GM11168 (cell line): Measurements from ENCODE around the gene LRP2.

Source experiments
- in situ Hi-C: fragments of 300-500 bp; cut with MboI; formaldehyde crosslinking; loops from one replicate; pipeline ENCODE4 v1.12.0; 2022; ENCODE audit warnings: low sequenced_read_pairs; ENCODE audit not compliant: unreplicated experiment

Gene LRP2

DNA sequence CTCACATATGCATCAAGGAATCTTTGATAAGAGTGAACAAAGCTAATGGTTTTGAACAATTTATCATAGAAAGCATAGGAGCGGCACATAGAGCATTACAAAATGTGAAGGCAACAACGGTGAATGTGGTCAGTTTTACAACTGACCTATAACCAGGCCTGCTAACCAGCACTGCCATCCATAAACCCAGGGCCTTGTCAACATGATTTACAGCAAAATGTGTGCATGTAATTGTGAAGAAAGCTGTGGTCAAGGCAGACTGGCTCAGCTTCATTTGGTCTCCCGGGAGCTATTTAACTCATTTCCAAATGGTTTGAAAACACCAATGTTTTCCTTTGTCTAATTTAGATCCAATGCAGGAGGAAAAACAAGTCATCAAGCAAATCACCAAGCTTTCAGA lies 173.2 kb downstream of the LRP2 start:
- in situ Hi-C loops: no loop called here

DNA sequence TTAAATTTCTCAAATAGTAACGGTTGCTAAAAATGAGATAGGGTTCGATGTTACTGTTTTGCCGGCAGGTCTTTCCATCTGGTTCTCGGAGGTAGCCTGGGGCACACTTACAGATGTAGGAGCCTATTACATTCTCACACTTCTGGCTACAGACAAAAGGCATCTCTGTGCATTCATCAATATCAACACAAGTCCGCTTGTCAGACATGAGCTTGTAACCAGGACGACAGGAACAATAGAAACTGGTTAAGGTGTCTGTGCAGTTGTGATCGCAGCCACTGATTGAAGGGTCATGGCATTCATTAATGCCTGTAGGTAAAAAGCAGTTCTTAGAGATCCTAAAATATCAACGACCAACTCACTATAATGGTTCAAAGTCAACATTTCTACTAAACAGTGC lies 176.6 kb downstream of the LRP2 start:
- in situ Hi-C loops: no loop called here

DNA sequence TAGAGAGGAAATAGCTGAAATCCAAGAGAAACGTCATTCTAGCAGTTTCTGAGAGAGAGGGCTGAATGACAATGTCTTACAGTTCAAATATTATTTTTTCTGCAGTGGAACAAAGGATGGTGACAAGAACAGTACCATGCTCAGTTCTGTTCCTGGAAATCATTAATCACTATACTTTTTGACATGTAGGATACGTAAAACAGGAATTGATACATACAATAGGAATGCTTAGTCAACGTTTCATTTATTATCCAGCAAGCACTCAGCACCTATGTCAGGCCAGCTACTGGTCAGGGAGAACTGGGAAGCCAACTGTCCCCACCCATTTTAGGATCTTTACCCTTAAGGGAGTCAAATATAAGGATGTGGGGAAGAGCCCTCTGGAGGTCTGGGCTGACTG lies 178.3 kb downstream of the LRP2 start:
- in situ Hi-C loops: no loop called here

DNA sequence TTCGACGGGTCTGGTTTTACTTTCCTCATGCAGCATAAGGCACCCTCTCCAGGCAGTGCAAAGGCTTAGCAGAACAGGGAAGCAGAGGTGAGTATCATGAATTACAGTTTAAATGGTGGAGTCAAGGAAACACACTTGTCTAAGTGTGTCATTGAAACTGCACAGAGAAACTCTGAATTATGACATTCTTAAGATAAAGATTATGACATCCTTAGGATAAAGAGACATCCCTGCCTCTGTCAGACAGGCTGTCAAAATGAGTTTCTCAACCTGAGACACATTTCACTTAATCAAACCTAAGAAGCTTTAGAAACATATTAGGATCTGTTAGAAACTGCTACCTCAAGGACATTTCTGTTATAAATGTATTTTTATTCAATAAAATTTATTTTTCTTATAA lies 179.8 kb downstream of the LRP2 start:
- in situ Hi-C loops: no loop called here

DNA sequence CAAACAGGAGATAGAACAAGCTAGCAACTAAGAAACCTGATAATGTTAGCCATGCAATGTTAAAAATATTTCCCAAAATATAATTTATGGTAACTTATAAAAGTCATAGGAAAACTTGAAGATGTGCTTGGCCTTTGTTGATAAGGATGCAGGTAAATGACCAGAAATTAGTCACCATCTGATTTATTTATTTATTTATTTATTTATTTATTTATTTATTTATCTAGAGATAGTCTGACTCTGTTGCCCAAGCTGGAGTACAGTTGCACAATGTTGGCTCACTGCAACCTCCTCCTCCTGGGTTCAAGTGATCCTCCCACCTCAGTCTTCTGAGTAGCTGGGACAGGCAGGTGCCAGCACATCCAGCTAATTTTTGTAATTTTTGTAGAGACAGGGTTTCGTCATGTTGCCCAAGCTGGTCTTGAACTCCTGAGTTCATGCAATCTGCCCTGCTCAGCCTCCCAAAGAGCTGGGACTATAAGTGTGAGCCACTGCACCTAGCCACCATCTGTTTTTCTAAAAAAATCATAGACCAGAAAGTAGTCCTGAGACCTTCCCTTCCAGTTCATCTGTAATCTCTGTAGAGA lies 183.4 kb downstream of the LRP2 start:
- in situ Hi-C loops: no loop called here

DNA sequence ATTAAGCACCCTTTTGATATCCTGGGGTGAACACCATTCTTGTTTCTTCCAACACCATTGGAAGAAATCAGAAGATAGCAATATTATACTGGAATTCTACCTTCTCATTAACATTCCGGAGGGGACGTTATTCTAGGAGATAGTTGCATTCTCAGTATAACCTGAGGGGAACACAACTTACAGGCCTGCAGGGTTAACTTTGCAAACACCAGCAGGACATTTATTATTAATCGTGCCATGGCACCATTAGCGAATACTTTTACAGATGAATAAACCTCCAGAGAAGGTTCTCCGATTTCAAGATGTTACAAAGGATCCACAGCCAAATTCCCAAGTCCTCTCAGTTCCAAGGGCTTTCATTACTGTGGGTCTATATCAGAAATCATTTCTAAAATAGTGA lies 184.0 kb downstream of the LRP2 start:
- in situ Hi-C loops: no loop called here

DNA sequence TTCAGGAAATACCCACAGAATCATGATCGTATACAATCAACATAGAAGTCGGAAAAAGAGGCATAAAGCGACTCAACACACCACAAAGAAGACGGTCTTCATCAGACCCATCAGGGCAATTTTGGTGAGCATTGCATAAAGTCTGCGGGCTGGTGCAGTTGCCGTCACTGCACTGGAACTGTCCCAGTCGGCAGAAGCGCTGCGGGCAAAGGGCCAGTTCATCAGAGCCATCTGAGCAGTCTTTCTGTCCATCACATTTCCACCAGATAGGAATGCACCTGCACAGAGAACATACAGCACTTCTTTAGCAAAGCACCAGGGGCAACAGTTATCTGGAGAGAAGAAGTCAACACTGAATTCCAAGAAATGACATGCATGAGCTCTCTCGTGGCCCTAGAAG lies 187.2 kb downstream of the LRP2 start:
- in situ Hi-C loops: no loop called here

DNA sequence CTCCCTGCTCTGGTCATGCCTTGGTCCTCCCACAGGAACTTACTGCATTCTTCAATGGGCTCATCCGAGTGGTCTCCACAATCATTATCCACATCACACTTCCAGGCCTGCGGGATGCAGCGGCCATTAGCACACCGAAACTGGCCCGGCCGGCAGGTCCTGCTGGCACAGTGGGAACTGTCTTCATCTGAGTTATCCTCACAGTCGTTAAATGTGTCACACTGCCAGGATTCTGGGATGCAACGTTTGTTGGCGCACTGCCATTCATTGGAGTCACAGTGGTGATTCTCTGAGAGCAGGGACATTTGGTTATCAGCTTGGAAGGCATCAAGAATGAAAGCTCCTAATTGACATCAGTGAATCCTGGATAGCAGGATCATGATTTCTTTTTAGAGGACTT lies 188.5 kb downstream of the LRP2 start:
- in situ Hi-C loops: no loop called here

DNA sequence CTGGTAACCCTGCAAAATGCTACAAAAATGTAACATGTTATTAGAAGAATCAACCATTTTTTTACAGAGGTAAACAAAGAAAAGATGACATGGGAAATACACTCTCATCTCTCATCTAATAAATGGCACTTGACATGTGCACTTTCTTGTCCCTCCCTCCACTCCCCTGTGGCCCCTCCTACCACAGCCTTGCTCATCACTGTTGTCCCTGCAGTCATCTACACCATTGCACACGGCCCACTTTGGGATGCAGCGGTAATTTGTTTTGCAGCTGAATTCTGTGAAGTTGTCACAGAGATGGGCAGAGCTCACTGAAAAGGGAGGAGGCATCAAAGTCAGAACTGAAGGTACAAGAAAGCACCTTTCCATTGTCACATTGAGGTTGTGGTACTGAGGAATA lies 189.4 kb downstream of the LRP2 start:
- in situ Hi-C loops: no loop called here

DNA sequence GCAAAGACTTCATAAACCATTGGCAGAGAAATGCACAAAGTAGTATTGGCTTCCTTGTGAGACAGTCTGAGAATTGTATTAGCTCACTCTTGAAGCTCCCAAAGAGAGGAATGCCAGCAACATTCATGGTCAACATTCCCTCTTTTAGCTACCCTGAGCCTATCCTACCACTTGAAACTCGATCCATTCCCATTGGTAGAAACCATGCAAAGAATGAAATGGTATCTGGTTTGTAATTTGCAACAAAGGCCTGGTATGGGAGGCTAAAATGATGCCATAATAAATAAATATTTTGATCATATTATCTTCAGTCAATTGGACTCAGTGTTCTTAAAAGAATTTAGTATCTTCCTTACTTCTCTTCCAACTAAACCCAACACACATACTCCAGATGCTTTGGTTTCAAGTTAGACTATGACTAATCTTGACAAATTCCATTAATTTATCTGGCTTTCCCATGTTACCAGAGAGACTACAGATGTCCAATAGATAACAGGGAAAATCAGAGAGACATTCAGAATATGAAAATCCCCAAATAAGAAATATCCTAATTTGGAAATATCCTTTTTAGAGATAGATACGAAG lies 190.1 kb downstream of the LRP2 start:
- in situ Hi-C loops: no loop called here

DNA sequence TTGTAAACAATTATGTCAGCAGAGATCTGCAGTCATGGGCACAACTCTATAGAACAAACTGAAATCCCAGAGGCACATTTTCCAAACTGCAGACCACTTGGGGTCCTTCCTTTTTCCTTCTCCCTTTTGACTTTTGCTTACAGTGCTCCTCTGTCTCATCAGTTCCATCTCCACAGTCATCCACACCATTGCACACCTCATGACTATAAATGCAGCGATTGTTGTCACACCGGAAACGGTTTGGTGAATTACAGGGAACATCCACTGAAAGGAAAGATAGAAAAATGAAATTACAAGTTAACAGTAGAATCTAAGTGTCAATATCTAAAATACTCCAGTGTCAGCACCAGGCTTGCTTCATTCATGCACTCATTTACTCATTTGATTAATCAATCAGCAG lies 196.5 kb downstream of the LRP2 start:
- in situ Hi-C loops: no loop called here

DNA sequence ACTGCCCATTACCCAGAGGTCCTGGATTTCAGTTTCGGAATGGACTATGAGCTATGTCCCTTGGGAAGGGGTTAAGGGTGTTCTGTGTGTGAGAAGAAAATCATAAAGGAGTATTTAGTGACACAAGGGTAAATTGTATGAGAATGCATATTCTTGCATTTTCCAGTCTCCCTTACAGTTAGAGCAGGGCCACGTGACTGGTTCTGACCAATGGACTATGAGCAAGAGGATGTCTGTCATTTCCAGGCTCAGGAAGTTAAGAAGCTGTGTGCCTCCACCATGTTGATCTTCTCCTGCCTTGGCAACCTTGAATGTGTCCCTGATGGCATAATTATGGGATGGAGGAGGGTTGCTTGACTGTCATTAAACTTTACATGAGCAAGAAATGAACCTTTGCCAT lies 198.0 kb downstream of the LRP2 start:
- in situ Hi-C loops: no loop called here

DNA sequence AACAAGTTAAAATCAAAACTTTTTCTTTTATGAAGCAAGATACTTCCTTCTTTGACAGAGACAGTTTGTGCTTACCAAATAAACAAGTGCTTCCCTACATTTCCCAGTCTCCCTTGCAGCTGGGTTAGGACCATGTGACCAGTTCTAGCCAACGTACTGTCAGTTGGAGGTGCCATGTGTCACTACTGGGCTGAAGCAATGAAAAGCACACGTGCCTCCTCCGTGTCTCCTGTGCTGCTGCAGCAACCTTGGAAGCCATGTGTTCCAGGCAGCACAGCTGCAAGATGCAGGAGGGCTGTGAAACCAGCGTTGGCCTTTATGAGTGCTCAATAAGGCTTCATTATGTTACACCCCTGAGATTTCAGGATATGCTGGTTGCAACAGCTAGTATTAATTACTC lies 199.7 kb downstream of the LRP2 start:
- in situ Hi-C loops: no loop called here

DNA sequence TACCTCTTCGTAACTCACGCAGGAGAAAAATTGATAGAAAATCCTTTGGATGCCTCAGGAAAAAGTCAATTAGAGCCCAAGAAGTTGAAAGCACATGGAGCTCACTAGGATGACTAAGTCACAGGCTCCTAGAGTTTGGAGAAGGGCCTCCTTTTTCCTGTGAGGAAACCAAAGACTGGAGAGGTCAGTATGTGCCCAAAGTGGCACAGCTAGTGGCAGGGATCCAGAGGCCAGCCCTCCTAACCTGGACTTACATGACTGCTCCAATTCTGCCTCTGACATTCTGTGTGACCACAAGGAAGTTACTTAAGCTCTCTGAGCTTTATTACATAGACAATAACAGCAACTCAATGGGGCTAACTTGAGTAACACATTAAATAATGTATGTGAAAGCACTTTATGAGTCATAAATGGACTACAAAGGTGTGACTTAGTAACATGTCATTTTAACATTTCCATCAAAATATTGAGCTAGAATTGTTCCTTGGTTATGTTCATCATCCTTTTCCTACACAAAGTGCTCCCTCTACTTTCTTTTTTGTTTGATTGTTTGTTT lies 201.3 kb downstream of the LRP2 start:
- in situ Hi-C loops: no loop called here

DNA sequence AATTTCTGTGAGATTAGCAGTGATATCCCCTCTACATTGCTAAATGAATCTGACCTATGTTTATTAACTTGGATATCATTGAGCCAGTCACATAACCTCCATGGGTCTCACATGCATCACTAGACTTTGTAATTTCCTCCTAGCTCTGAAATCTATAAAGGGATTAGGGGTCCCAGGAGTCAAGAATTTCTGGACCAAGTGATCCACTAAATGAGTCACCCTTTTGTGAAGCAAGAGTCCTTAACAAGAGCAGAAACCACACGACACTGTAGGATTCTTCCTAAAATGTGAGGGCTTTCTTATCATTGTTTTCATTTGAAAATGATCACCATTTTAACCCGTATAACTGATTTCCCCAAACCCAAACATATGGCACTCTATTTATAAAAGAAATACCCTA lies 202.6 kb downstream of the LRP2 start:
- in situ Hi-C loops: no loop called here

DNA sequence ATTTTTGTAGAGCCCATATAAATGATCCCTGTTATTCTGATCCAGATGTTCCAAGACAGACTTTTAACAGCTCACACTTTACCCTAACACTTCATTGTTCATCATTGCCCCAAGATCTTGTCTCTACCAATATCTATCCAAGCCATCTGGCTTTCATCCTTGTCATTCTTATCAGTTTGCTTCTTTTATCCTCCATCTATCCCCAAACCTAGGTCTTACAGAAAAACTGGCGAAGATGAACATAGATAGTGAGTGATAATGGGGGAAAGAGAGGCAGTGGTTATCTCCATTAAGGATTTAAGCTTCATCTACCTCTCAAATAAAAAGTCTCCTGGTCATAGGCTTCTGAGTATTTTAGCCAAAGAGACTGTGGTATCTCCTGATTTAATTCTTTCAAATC lies 203.5 kb downstream of the LRP2 start:
- in situ Hi-C loops: no loop called here

DNA sequence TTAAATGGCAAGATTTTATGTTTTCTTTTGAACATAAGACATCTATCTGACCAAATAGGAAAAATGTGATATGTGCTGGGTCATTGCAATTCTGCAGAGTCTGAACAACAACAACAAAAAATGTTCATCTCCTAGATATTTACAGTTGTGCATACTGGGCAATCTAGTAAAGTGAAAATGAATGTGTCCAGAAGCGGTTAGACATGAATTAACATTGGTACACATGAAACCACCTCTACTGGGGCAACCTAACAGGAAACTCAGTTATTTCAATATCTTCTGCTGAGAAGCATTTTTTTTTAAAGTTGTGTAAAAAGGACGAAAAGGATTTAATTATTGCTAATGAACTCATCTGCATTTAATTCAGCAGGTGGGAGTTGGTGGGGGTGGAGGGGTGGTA lies 216.1 kb downstream of the LRP2 start:
- in situ Hi-C loops: no loop called here

DNA sequence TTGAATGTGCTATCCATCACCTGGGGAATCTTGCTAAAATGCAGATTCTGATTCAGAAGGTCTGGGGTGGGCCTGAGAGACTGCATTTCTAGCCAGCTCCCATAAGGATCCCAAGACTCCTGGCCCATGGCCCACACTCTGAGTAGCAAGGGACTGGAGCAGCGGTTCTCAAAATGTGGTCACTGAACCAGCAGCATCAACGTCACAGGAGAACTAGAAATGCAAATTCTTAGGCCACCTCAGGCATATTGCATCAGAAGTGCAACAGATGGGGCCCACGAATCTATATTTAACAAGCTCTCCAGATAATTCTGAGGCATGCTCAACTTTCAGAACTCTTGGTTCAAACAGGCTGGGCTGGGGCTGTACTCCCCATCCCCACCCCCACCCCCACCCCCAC lies 218.3 kb downstream of the LRP2 start:
- in situ Hi-C loops: no loop called here

DNA sequence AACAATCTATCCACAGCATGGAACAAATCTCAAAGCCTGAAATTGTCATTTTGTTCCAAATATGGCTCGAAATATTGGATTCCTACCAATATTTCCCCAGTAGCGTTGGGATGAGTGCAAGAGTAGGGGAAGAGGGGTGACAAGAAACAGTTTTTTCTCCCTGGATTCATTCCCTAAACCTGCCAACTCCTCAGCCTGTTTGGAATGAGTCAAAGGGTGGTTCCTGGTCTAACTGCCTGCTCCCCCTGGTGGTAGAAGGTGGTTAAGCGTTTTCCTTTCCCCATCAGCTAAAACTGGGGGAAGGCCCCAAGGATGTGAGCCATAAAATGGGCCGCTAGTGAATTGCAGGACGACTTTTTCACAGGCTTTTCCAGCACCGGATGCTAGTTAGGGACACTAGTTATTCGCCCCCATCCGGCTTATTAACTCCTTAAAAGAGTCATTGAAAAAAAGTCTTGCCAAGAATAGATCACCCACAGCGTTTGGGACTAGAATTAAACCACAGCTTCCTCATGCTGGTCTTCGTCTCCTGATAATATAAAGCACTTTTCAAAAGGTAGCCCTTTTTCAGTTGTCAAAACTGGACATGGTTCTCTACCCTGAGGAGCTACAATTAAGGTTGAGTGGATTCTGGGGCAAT lies 220.5 kb downstream of the LRP2 start:
- in situ Hi-C loops: no loop called here

DNA sequence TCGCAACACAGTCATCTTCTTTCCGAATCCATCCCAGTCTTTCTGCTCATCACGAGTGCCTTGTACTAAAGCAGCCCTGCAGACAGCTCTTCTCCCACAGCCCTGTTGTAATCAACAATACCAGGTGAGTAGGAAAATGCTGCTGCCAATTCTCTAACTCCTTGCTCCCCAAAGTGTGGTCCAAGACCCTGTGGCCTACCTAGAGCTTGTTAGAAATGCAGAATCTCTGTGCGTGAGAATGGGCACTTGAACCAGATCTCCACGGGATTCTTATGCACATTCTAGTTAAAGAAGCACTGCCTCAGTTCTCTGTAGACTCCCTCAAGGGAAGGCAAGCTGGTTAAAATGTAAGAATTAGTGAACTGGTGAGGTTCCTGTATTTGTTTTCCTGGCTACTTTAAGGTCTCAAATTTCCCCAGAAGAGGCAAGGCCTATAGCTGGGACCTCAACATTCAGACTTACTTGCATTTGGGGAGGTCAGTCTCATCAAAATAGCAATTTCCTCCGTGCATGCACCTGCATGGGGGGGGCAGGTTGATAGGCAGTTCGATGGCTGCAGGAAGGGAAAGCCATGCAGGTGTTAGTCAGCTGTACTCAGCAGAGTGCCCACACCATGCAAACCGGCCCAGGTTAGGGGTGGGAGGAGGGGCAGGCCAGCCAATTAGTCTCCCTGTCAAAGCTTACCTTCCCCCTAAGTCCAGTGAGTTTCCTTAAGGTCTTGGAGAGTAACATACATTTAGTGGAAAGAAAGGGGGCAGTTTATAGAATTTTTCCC lies 222.2 kb downstream of the LRP2 start:
- in situ Hi-C loops: no loop called here

DNA sequence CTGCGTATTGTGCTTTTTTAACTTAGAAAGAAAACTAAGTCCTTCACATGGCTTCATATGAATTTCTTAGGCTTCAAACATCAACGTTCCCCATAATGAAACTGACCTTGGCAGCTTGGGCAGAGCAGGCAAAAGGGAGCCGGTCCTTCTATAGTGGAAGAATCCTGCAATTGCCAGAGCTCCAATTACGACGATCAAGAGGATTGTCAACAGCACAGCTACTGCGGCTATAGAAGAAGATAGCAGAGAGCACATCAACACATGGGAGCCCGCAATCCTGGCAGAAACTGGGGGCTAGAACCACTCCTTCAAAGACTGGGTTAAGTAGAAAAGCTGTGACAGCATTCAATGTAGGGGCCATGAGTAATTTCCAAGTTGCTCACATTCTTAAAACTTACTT lies 223.2 kb downstream of the LRP2 start:
- in situ Hi-C loops: no loop called here
